Mesendoderm (in vitro differentiated cells): ENCODE results near the gene RBBP5.
"Not testable (repeated sequence)": the region's sequence is repeated elsewhere in the genome, so short reads cannot be mapped to it uniquely, and the experiment has no call there.

ENCODE experiments used
- DNase-seq: peaks from one replicate; pipeline ENCODE4 v3.0.0; 2013
- H2AK5ac ChIP-seq: 2 replicates; pipeline ENCODE4 v1.6.1; 2013; ENCODE audit warnings: low read length, inconsistent platforms
- H2BK120ac ChIP-seq: 2 replicates; pipeline ENCODE4 v1.6.1; 2013; ENCODE audit warnings: low read depth, mild to moderate bottlenecking, low read length, moderate library complexity, mixed read lengths
- H2BK15ac ChIP-seq: replicated peaks from 2 replicates; pipeline ENCODE4 v1.6.1; 2013; ENCODE audit warnings: low read depth, mild to moderate bottlenecking, moderate library complexity
- H2BK5ac ChIP-seq: 2 replicates; pipeline ENCODE4 v1.6.1; 2013; ENCODE audit warnings: low read length, inconsistent platforms
- H3K18ac ChIP-seq: 2 replicates; pipeline ENCODE4 v1.6.1; 2013; ENCODE audit warnings: mild to moderate bottlenecking, low read length, mixed read lengths
- H3K23ac ChIP-seq: one replicate; pipeline ENCODE4 v1.6.1; 2013; ENCODE audit warnings: low read length
- H3K27ac ChIP-seq: 2 replicates; pipeline ENCODE4 v1.5.1; 2013; ENCODE audit warnings: low read depth, mild to moderate bottlenecking, inconsistent platforms, low read length, moderate library complexity
- H3K27me3 ChIP-seq: 2 replicates; pipeline ENCODE4 v1.6.1; 2013; ENCODE audit warnings: low read length, control low read depth, mild to moderate bottlenecking, inconsistent platforms; ENCODE audit not compliant: insufficient read depth, poor library complexity
- H3K36me3 ChIP-seq: 2 replicates; pipeline ENCODE4 v1.6.1; 2013; ENCODE audit warnings: low read length, inconsistent platforms; ENCODE audit not compliant: control insufficient read depth, insufficient read depth
- H3K4ac ChIP-seq: one replicate; pipeline ENCODE4 v1.6.1; 2013; ENCODE audit warnings: low read depth, mild to moderate bottlenecking, low read length, moderate library complexity
- H3K4me1 ChIP-seq: 2 replicates; pipeline ENCODE4 v1.6.1; 2013; ENCODE audit warnings: low read depth, low read length, inconsistent platforms; ENCODE audit not compliant: control insufficient read depth
- H3K4me2 ChIP-seq: 2 replicates; pipeline ENCODE4 v1.6.1; 2013; ENCODE audit warnings: low read length
- H3K4me3 ChIP-seq: 2 replicates; pipeline ENCODE4 v1.5.1; 2013; ENCODE audit warnings: mild to moderate bottlenecking, low read length
- H3K56ac ChIP-seq: one replicate; pipeline ENCODE4 v1.6.1; 2013; ENCODE audit warnings: low read length
- H3K79me1 ChIP-seq: 2 replicates; pipeline ENCODE4 v1.6.1; 2013; ENCODE audit warnings: low read length, inconsistent platforms
- H3K79me2 ChIP-seq: 2 replicates; pipeline ENCODE4 v1.6.1; 2013; ENCODE audit warnings: mild to moderate bottlenecking, low read length; ENCODE audit not compliant: control insufficient read depth, insufficient read depth
- H3K9ac ChIP-seq: 2 replicates; pipeline ENCODE4 v1.6.1; 2013; ENCODE audit warnings: low read length, inconsistent platforms
- H4K5ac ChIP-seq: one replicate; pipeline ENCODE4 v1.6.1; 2013; ENCODE audit warnings: low read length
- H4K8ac ChIP-seq: one replicate; pipeline ENCODE4 v1.6.1; 2013; ENCODE audit warnings: low read depth, mild to moderate bottlenecking, control low read depth, low read length, moderate library complexity
- WGBS: extraction: QIAGEN DNeasy Blood & Tissue Kit; methylation state at CpG from one replicate; pipeline ENCODE4 v1.1.7; 2013; ENCODE audit warnings: low lambda C conversion rate, missing lambda C conversion rate; ENCODE audit not compliant: insufficient coverage; ENCODE audit errors: extremely low coverage; 5-methylcytosine and 5-hydroxymethylcytosine counted together

RBBP5 gene

DNA sequence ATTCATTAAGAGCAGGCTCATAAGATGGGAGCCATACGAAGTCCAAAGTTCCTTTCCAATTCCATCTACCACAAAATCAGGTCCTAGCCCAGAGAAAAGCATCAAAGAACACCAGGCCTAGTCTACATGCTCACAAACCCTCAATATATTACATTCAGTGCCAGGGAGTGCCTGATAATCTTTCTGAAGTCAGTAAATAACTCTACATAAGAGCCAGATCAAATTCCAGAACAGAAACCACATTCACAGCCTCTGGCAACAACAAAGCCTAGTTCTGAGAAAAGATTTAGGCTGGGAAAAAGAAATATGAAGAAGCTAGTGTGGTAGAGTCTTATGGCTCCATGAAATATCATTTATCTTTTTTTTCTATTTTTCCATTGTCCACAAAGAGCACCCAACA lies 40.5 kb upstream of the RBBP5 start:
- Histone ChIP-seq H3K9ac (no peak overlapping the region), H3K4me3 (no peak overlapping the region), H3K23ac (no peak overlapping the region), H2AK5ac (no peak overlapping the region), H2BK120ac (no peak overlapping the region), H3K27ac (no peak overlapping the region), H4K8ac (no peak overlapping the region), H3K79me2 (no peaks in the 10 kb centered on the region), H3K18ac (no peak overlapping the region), H3K36me3 (peaks cover 5% of the 10 kb centered on the region), H3K4ac (no peak overlapping the region), H3K56ac (no peak overlapping the region), H3K27me3 (no peaks in the 10 kb centered on the region), H3K4me1 (no peaks in the 10 kb centered on the region), H3K79me1 (no peaks in the 10 kb centered on the region), H2BK5ac (no peak overlapping the region), H4K5ac (no peak overlapping the region), H2BK15ac (no peak overlapping the region), H3K4me2 (no peak overlapping the region)
- WGBS: no CpG with 5 or more reads among the region's 1 CpG
- DNase-seq: no peak

DNA sequence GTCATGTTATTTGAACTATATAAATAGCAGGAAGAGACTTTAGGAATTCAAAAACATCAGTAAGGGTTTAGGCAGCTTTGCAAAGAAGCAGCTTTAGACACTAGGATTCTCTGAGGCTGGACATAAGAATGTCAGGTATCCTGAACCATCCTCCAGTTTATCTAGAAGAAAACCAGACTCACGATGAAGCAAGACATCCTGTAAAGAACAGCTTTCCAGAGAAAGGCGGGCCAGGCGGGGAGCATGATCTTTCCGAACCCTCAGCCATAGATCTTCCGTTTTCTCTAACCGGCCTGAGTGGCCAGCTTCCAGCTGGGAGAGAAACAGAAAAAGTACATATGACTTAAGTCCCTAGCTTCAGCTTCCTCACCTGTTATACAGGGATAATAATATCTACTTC lies 39.3 kb upstream of the RBBP5 start:
- no peak overlapping the region for H3K27ac ChIP-seq
- peaks cover 8% of the 10 kb centered on the region for H3K36me3 ChIP-seq
- no peaks in the 10 kb centered on the region for H3K4me1 ChIP-seq
- H2BK15ac ChIP-seq: no peak overlapping the region
- no peak overlapping the region for H3K56ac ChIP-seq
- no peaks in the 10 kb centered on the region for H3K79me1 ChIP-seq
- WGBS: no CpG with 5 or more reads among the region's 6 CpGs
- H3K27me3 ChIP-seq: no peaks in the 10 kb centered on the region
- no peak overlapping the region for H2AK5ac ChIP-seq
- no peak overlapping the region for H3K18ac ChIP-seq
- H3K4me2 ChIP-seq: no peak overlapping the region
- H2BK120ac ChIP-seq: no peak overlapping the region
- H2BK5ac ChIP-seq: no peak overlapping the region
- H3K79me2 ChIP-seq: no peaks in the 10 kb centered on the region
- H3K4me3 ChIP-seq: no peak overlapping the region
- no peak overlapping the region for H3K9ac ChIP-seq
- H4K8ac ChIP-seq: no peak overlapping the region
- no peak for DNase-seq
- no peak overlapping the region for H3K4ac ChIP-seq
- no peak overlapping the region for H3K23ac ChIP-seq
- H4K5ac ChIP-seq: no peak overlapping the region

DNA sequence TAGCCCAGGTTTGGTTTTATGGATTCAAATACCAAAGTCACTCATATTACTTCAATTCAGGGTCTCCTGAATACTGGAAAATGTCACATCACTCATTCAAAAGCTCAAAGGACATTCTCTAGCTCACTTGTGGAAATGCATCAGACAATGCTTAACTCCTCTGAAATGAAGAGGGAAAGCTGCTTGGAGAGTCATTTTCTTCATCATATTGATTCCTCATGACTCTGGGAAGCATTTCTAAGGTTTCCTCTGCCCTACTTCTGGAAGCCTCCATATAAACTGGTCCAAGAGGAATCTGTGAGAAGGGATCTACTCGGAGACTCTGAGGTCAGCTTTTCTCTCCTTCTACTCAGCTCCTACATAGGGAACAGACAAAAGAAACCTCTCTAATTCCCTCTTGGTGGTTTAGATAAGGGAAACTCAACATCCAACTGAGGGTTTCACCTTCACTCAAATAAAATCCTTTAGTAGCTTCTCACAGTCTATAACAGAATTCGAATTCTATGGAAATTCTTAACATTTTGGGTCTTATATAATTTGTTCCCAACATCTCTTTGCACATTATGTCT lies 36.4 kb upstream of the RBBP5 start:
- no peak overlapping the region for H2BK120ac ChIP-seq
- no peak overlapping the region for H3K18ac ChIP-seq
- H3K4me2 ChIP-seq: no peak overlapping the region
- no peak overlapping the region for H3K27ac ChIP-seq
- no CpG with 5 or more reads among the region's 2 CpGs for WGBS
- H3K9ac ChIP-seq: no peak overlapping the region
- no peak overlapping the region for H3K4ac ChIP-seq
- H3K4me3 ChIP-seq: no peak overlapping the region
- H3K27me3 ChIP-seq: no peaks in the 10 kb centered on the region
- no peak overlapping the region for H2BK15ac ChIP-seq
- H2BK5ac ChIP-seq: no peak overlapping the region
- no peak for DNase-seq
- H3K56ac ChIP-seq: no peak overlapping the region
- H3K36me3 ChIP-seq: peaks cover 8% of the 10 kb centered on the region
- no peak overlapping the region for H4K5ac ChIP-seq
- H4K8ac ChIP-seq: no peak overlapping the region
- no peak overlapping the region for H2AK5ac ChIP-seq
- H3K4me1 ChIP-seq: no peaks in the 10 kb centered on the region
- no peaks in the 10 kb centered on the region for H3K79me1 ChIP-seq
- H3K23ac ChIP-seq: no peak overlapping the region
- H3K79me2 ChIP-seq: no peaks in the 10 kb centered on the region

DNA sequence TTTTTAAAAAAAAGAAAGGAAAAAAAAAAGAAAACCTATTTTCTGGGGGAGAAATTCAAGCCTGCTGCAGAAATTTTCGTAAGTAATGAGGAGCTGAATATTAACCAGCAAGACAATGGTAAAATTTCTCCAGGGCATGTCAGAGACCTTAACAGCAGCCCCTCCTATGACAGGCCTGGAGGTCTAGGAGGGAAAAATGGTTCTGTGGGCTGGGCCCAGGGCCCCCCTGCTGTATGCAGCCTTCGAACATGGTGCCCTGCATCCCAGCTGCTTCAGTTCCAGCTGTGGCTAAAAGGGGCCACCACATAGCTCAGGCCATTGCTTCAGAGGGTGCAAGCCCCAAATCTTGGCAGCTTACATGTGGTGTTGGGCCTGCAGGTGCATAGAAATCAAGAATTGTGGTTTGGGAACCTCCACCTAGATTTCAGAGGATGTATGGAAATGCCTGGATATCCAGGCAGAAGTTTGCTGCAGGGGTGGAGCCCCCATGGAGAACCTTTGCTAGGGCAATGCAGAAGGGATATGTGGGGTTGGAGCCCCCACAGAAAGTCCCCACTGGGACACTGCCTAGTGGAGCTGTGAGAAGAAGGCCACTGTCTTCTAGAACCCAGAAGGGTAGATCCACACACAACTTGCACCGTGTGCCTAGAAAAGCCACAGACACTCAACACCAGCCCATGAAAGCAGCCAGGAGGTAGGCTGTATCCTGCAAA lies 34.0 kb upstream of the RBBP5 start:
- not testable (repeated sequence) for H3K27ac ChIP-seq, H2AK5ac ChIP-seq, H4K8ac ChIP-seq, H3K79me2 ChIP-seq, H2BK120ac ChIP-seq, H3K18ac ChIP-seq, H2BK5ac ChIP-seq, H4K5ac ChIP-seq, H3K4me1 ChIP-seq, H3K9ac ChIP-seq, H3K23ac ChIP-seq, H3K79me1 ChIP-seq, H3K56ac ChIP-seq, H3K4me2 ChIP-seq, H3K36me3 ChIP-seq, H3K27me3 ChIP-seq, DNase-seq, H2BK15ac ChIP-seq, H3K4ac ChIP-seq, H3K4me3 ChIP-seq
- WGBS: no CpG with 5 or more reads among the region's 3 CpGs

DNA sequence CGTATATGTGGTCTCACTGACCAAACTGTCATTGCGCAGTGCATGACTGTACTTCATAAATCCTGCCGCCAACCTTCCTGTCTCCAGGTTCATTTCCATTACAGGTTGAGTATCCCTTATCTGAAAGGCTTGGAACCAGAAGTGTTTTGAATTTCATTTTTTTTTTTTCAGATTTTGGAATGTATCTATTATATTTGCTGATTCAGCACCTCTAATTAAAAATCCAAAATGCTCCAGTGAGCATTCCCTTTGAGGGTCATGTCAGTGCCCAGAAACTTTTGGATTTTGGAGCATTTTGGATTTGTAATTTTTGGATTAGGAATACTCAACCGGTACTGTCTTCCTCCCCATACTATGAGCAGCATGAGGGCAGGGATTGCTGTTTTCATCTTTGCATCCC lies 30.7 kb upstream of the RBBP5 start:
- Histone ChIP-seq H2BK120ac (no peak overlapping the region), H3K79me2 (no peaks in the 10 kb centered on the region), H4K5ac (no peak overlapping the region), H3K56ac (no peak overlapping the region), H3K4me1 (no peaks in the 10 kb centered on the region), H3K27me3 (no peaks in the 10 kb centered on the region), H2BK15ac (no peak overlapping the region), H3K4me3 (no peak overlapping the region), H3K18ac (no peak overlapping the region), H3K4me2 (no peak overlapping the region), H3K79me1 (no peaks in the 10 kb centered on the region), H3K9ac (no peak overlapping the region), H2BK5ac (no peak overlapping the region), H2AK5ac (no peak overlapping the region), H3K4ac (no peak overlapping the region), H3K23ac (no peak overlapping the region), H3K36me3 (peaks cover 3% of the 10 kb centered on the region), H3K27ac (no peak overlapping the region), H4K8ac (no peak overlapping the region)
- no peak for DNase-seq
- no CpG with 5 or more reads among the region's 4 CpGs for WGBS
